Uterus (tissue), 4 donors: Measurements from ENCODE around the gene UBAP1. TPM values are rescaled to one million over a fixed set of nuclear protein-coding genes. Genes with fewer than 3 reads are reported as not detected.
"Not testable (repeated sequence)": the region's sequence is repeated elsewhere in the genome, so short reads cannot be mapped to it uniquely, and the experiment has no call there.

Source experiments
- DNase-seq, 2 donors: peaks; one replicate each; pipeline ENCODE4 v3.0.0-alpha.2; 2019 to 2020
- H3K27ac ChIP-seq, 2 donors: fragments of 200-600 bp; sonication (generic); 1 replicate in 1 of 2; 2 replicates in 1 of 2; pipeline ENCODE4 v1.5.1; 2016 to 2018
- H3K27me3 ChIP-seq, 2 donors: fragments of 200-600 bp; sonication (generic); one replicate each; pipeline ENCODE4 v1.5.1; 2018 to 2019; ENCODE audit warnings: control low read depth in 1 of 2
- H3K36me3 ChIP-seq, 2 donors: fragments of 200-600 bp; sonication (generic); one replicate each; pipeline ENCODE4 v1.5.1; 2019; ENCODE audit warnings: control low read depth in 1 of 2
- H3K4me1 ChIP-seq, 2 donors: fragments of 200-600 bp; sonication (generic); one replicate each; pipeline ENCODE4 v1.5.1; 2018 to 2019; ENCODE audit warnings: control low read depth in 1 of 2
- H3K4me3 ChIP-seq, 2 donors: fragments of 200-600 bp; sonication (generic); 1 replicate in 1 of 2; 2 replicates in 1 of 2; pipeline ENCODE4 v1.5.1; 2018 to 2019; ENCODE audit warnings: mild to moderate bottlenecking in 1 of 2
- H3K9me3 ChIP-seq, 2 donors: fragments of 200-600 bp; sonication (generic); one replicate each; pipeline ENCODE4 v1.5.1; 2019; ENCODE audit warnings: control low read depth in 1 of 2
- POLR2A ChIP-seq, 2 donors: fragments of 450-650 bp; IDR thresholded peaks; one replicate each; pipeline ENCODE4 v1.6.1; 2016; ENCODE audit warnings: antibody characterized with exemption in 2 of 2, mild to moderate bottlenecking in 1 of 2, moderate library complexity in 1 of 2
- intact Hi-C: fragments of 100-400 bp; cut with DNase I; formaldehyde crosslinking; loops from one replicate; pipeline ENCODE4 v1.15.1; 2023; ENCODE audit warnings: low total_unique reads
- total RNA-seq, 4 donors: library from RNA; depleted of rRNA in 3 of 4; stranded (reverse); fragments of >200 nt in 3 of 4; gene quantifications; one replicate each; pipeline versions ENCODE4 v1.1.0 to v1.2.4, GENCODE V29; 2014 to 2023
- TF ChIP-seq, protein P1 (sequence below), 4 experiments: fragments of 200-600 bp in 2 of 4; fragments of 450-650 bp in 2 of 4; sonication (generic) in 2 of 4; IDR thresholded peaks; one replicate each; pipeline ENCODE4 v1.5.1; 2016 to 2019; ENCODE audit warnings: antibody characterized with exemption in 4 of 4, mild to moderate bottlenecking in 2 of 4, moderate library complexity in 1 of 4
- donor health status: DM: yes; HTN: yes; CAD: no.

UBAP1 gene
- total RNA-seq, 4 donors from 2014 or later: 17.1 to 60.4 (median 24.9) TPM

GRCh38 chr9:34216325-34216724 is 37.5 kb downstream of the UBAP1 start:
- Histone ChIP-seq H3K27ac (no peak overlapping the region), H3K27me3 (no peaks in the 10 kb centered on the region), H3K9me3 (no peaks in the 10 kb centered on the region), H3K4me1 (no peaks in the 10 kb centered on the region), H3K4me3 (no peak overlapping the region), H3K36me3 (no peaks in the 10 kb centered on the region)
- intact Hi-C loops: no loop called here
- TF ChIP-seq POLR2A (IDR thresholded peaks at IDR 0.05): no peak
- TF ChIP-seq, protein P1, sequence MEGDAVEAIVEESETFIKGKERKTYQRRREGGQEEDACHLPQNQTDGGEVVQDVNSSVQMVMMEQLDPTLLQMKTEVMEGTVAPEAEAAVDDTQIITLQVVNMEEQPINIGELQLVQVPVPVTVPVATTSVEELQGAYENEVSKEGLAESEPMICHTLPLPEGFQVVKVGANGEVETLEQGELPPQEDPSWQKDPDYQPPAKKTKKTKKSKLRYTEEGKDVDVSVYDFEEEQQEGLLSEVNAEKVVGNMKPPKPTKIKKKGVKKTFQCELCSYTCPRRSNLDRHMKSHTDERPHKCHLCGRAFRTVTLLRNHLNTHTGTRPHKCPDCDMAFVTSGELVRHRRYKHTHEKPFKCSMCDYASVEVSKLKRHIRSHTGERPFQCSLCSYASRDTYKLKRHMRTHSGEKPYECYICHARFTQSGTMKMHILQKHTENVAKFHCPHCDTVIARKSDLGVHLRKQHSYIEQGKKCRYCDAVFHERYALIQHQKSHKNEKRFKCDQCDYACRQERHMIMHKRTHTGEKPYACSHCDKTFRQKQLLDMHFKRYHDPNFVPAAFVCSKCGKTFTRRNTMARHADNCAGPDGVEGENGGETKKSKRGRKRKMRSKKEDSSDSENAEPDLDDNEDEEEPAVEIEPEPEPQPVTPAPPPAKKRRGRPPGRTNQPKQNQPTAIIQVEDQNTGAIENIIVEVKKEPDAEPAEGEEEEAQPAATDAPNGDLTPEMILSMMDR (IDR thresholded peaks at IDR 0.05): no peak
- DNase-seq: no peak

GRCh38 chr9:34217015-34217414 is 38.2 kb downstream of the UBAP1 start:
- intact Hi-C loops, DNase-seq, H3K4me3 ChIP-seq, H3K9me3 ChIP-seq, H3K27ac ChIP-seq, H3K27me3 ChIP-seq, H3K36me3 ChIP-seq, H3K4me1 ChIP-seq: not testable (repeated sequence)

GRCh38 chr9:34218446-34218845 is 39.6 kb downstream of the UBAP1 start:
- TF ChIP-seq, protein P1 (IDR thresholded peaks at IDR 0.05): no peak
- TF ChIP-seq POLR2A (IDR thresholded peaks at IDR 0.05): no peak
- intact Hi-C loops: no loop called here
- Histone ChIP-seq H3K27me3 (no peaks in the 10 kb centered on the region), H3K4me1 (no peaks in the 10 kb centered on the region), H3K4me3 (no peak overlapping the region), H3K36me3 (no peaks in the 10 kb centered on the region), H3K27ac (no peak overlapping the region), H3K9me3 (no peaks in the 10 kb centered on the region)
- DNase-seq: no peak

DNA sequence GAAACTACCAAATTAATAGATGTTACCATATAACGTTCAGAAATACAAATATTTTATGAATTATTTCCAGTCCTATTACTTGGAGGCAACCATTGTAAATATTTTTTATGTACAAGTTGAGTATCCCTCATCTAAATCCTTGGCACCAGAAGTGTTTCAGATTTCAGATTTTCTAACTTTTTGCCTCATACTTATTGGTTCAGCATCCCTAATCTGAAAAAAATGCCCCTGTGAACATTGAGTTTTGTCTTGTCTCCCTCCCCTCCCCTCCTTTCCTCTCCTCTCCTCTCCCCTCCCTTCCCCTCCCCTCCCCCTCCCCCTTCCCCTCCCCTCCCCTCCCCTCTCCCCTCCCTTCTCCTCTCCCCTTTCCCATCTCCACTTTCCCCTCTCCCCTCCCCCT is 40.6 kb downstream of the UBAP1 start:
- Histone ChIP-seq H3K27ac (no peak overlapping the region), H3K27me3 (no peaks in the 10 kb centered on the region), H3K4me3 (no peak overlapping the region), H3K4me1 (no peaks in the 10 kb centered on the region), H3K36me3 (no peaks in the 10 kb centered on the region), H3K9me3 (no peaks in the 10 kb centered on the region)
- DNase-seq: no peak
- no peak for TF ChIP-seq POLR2A (IDR thresholded peaks at IDR 0.05)
- TF ChIP-seq, protein P1 (IDR thresholded peaks at IDR 0.05): no peak
- intact Hi-C loops: no loop called here

GRCh38 chr9:34220218-34220617 is 41.4 kb downstream of the UBAP1 start:
- no peak for TF ChIP-seq POLR2A (IDR thresholded peaks at IDR 0.05)
- TF ChIP-seq, protein P1 (IDR thresholded peaks at IDR 0.05): no peak
- H3K27me3 ChIP-seq: no peaks in the 10 kb centered on the region
- no peak overlapping the region for H3K4me3 ChIP-seq
- intact Hi-C loops: no loop called here
- no peaks in the 10 kb centered on the region for H3K9me3 ChIP-seq
- no peak for DNase-seq
- H3K4me1 ChIP-seq: no peaks in the 10 kb centered on the region
- no peaks in the 10 kb centered on the region for H3K36me3 ChIP-seq
- H3K27ac ChIP-seq: no peak overlapping the region

DNA sequence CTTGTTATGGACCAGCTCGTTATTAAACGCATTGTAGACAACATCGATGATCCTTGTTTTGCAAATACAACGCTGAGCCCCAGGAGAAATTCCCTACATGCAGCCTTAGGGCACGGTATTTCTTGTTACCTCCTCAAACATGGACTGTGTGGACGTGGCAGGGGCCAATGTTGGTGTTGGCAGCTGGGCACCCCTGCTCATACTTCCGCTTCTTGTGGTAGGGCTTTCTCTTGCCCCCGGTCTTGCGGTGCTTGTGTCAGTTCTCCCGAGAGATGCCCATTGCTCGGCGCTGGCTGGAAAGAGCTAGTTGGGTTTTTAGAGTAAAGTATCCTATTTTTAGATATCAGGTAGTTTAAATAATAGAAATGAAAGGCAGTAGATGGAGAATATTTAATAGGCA is 45.5 kb downstream of the UBAP1 start:
- H3K36me3 ChIP-seq: no peaks in the 10 kb centered on the region
- no peaks in the 10 kb centered on the region for H3K4me1 ChIP-seq
- H3K4me3 ChIP-seq: no peak overlapping the region
- no peaks in the 10 kb centered on the region for H3K27me3 ChIP-seq
- DNase-seq: no peak
- intact Hi-C loops: no loop called here
- TF ChIP-seq, protein P1 (IDR thresholded peaks at IDR 0.05): no peak
- TF ChIP-seq POLR2A (IDR thresholded peaks at IDR 0.05): no peak
- H3K9me3 ChIP-seq: no peaks in the 10 kb centered on the region
- no peak overlapping the region for H3K27ac ChIP-seq

GRCh38 chr9:34226144-34226760 is 47.4 kb downstream of the UBAP1 start:
- H3K36me3 ChIP-seq, H3K4me1 ChIP-seq, DNase-seq, H3K27me3 ChIP-seq, H3K9me3 ChIP-seq, intact Hi-C loops, H3K4me3 ChIP-seq, H3K27ac ChIP-seq: not testable (repeated sequence)
